22Rv1 (cell line): ENCODE results near the gene KRT7.

Experiments used
- H3K27ac ChIP-seq: fragments of 450-650 bp; 2 replicates; pipeline ENCODE4 v1.5.1; 2017
- CTCF ChIP-seq: fragments of 450-650 bp; IDR thresholded peaks from 2 replicates; pipeline ENCODE4 v1.5.1; 2017; ENCODE audit warnings: mild to moderate bottlenecking
- ZFX ChIP-seq: fragments of 450-650 bp; IDR thresholded peaks from 2 replicates; pipeline ENCODE4 v1.6.1; 2017; ENCODE audit warnings: antibody characterized with exemption, borderline replicate concordance

KRT7 gene

GRCh38 chr12:52232674-52233461 is at the start of gene KRT7:
Gene KRT7, plus strand, starts transcription at chr12:52233243. Its CDS starts 54 bp downstream, at chr12:52233297.
- TF ChIP-seq ZFX (no peak), CTCF (peak; percentile 27)
- no peak within 1 kb of the TSS for H3K27ac ChIP-seq

GRCh38 chr12:52183544-52183910 is 49.5 kb upstream of the KRT7 start:
- no peak overlapping the region for H3K27ac ChIP-seq
- TF ChIP-seq CTCF (no peak), ZFX (no peak)

DNA sequence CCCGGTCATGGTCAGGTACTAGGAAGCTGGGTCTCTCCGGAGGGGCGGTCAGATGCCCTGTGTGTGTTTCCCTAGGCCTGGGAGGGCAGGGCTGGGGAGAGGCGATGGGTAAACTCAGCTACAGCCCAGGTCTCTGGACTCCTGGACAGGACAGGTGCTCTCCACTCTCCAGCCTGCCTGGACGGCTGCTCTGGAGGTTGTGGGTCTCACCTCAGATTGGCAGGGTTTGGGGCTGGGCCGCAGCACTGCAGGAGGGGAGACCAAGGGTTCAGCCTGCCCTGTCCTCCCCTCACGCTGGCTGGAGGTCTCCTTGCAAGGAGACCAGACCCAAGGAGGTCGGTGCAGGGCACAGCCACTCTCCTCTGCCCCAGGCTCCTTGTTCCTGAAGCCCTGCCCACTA is 49.1 kb upstream of the KRT7 start:
- no peak overlapping the region for H3K27ac ChIP-seq
- no peak for TF ChIP-seq CTCF
- no peak for TF ChIP-seq ZFX

GRCh38 chr12:52184813-52185212 is 48.2 kb upstream of the KRT7 start:
- TF ChIP-seq CTCF: no peak
- no peak for TF ChIP-seq ZFX
- H3K27ac ChIP-seq: no peak overlapping the region

- H3K27ac ChIP-seq: no peak overlapping the region
- TF ChIP-seq ZFX: no peak
- TF ChIP-seq CTCF: no peak
Observed at GRCh38 chr12:52185400-52185967, 47.6 kb upstream of the KRT7 start.

GRCh38 chr12:52186118-52186840 is 46.8 kb upstream of the KRT7 start:
- no peak overlapping the region for H3K27ac ChIP-seq
- no peak for TF ChIP-seq ZFX
- no peak for TF ChIP-seq CTCF

- H3K27ac ChIP-seq: no peak overlapping the region
- TF ChIP-seq CTCF (no peak), ZFX (no peak)
Observed at GRCh38 chr12:52187206-52187605, 45.8 kb upstream of the KRT7 start.
